DOHH2 (cell line): ENCODE results near the gene COL8A2.

ENCODE experiments used
- CTCF ChIP-seq: fragments of 200-600 bp; sonication (generic); IDR thresholded peaks from one replicate; pipeline ENCODE4 v1.5.1; 2014; ENCODE audit warnings: antibody characterized with exemption, mild to moderate bottlenecking, low read depth, low read length; ENCODE audit not compliant: poor library complexity, severe bottlenecking
- EZH2phosphoT487 ChIP-seq: fragments of 200-600 bp; sonication (generic); IDR thresholded peaks from 2 replicates; pipeline ENCODE4 v1.6.1; 2017; ENCODE audit warnings: borderline replicate concordance, mild to moderate bottlenecking, antibody characterized with exemption, low read length, moderate library complexity, mixed read lengths

GRCh38 chr1:36155408-36156328, 30.6 kb upstream of the COL8A2 start, which contains the start of gene MAP7D1:
- TF ChIP-seq CTCF: no peak
- TF ChIP-seq EZH2phosphoT487: no peak
